Glutamatergic neuron (in vitro differentiated cells): Measurements from ENCODE around the gene PSMD5. TPM values are rescaled to one million over a fixed set of nuclear protein-coding genes. Genes with fewer than 3 reads are reported as not detected.
A peak's percentile ranks its signal among the peaks of the same experiment; 100 is the strongest.

Experiments used
- DNase-seq: peaks from one replicate; pipeline ENCODE4 v3.0.0; 2022
- H3K27ac Mint-ChIP-seq: one replicate; pipeline ENCODE4 v1.8.0; 2020; ENCODE audit warnings: mild to moderate bottlenecking, mixed read lengths, inconsistent platforms; ENCODE audit not compliant: unreplicated experiment
- H3K27me3 Mint-ChIP-seq: one replicate; pipeline ENCODE4 v1.8.0; 2020; ENCODE audit warnings: mild to moderate bottlenecking, moderate library complexity, mixed read lengths, inconsistent platforms; ENCODE audit not compliant: unreplicated experiment
- H3K36me3 Mint-ChIP-seq: one replicate; pipeline ENCODE4 v1.8.0; 2020; ENCODE audit warnings: mild to moderate bottlenecking, mixed read lengths, inconsistent platforms; ENCODE audit not compliant: unreplicated experiment
- H3K4me1 Mint-ChIP-seq: one replicate; pipeline ENCODE4 v1.8.0; 2020; ENCODE audit warnings: mild to moderate bottlenecking, low read depth, mixed read lengths, inconsistent platforms; ENCODE audit not compliant: unreplicated experiment
- H3K4me3 Mint-ChIP-seq: one replicate; pipeline ENCODE4 v1.8.0; 2020; ENCODE audit warnings: mild to moderate bottlenecking, mixed read lengths, inconsistent platforms; ENCODE audit not compliant: unreplicated experiment
- H3K9me3 Mint-ChIP-seq: one replicate; pipeline ENCODE4 v1.8.0; 2020; ENCODE audit warnings: mild to moderate bottlenecking, moderate library complexity, mixed read lengths, inconsistent platforms; ENCODE audit not compliant: unreplicated experiment
- CTCF ChIP-seq: fragments of 200-600 bp; sonication (generic); IDR thresholded peaks from one replicate; pipeline ENCODE4 v1.5.0; 2021; ENCODE audit not compliant: partially characterized antibody, unreplicated experiment
- total RNA-seq: library from RNA; stranded (reverse); fragmentation: NEBNext Ultra II Directional; extraction: Animal tissue kit (Norgen Biotek cat#: 25700); gene quantifications from one replicate; pipeline ENCODE4 v1.2.1, GENCODE V29; 2021; ENCODE audit not compliant: unreplicated experiment

PSMD5 gene
- total RNA-seq, 1 donor from 2014 or later, result 48.5 TPM

- Mint-ChIP-seq H3K36me3 (no peaks in the 10 kb centered on the region), H3K9me3 (no peaks in the 10 kb centered on the region), H3K27ac (no peak overlapping the region), H3K4me1 (peaks cover 17% of the 10 kb centered on the region), H3K27me3 (no peaks in the 10 kb centered on the region), H3K4me3 (no peak overlapping the region)
- DNase-seq, result no peak
- no peak for TF ChIP-seq CTCF
These were observed 10.5 kb upstream of the PSMD5 start for GRCh38 chr9:120853198-120853597.

GRCh38 chr9:120852240-120853010, 9.7 kb upstream of the PSMD5 start:
- Mint-ChIP-seq H3K27me3 (no peaks in the 10 kb centered on the region), H3K4me1 (peaks cover 18% of the 10 kb centered on the region), H3K4me3 (no peak overlapping the region), H3K9me3 (no peaks in the 10 kb centered on the region), H3K36me3 (no peaks in the 10 kb centered on the region), H3K27ac (no peak overlapping the region)
- no peak for DNase-seq
- TF ChIP-seq CTCF, result no peak

- no peak for TF ChIP-seq CTCF
- no peaks in the 10 kb centered on the region for H3K9me3 Mint-ChIP-seq
- H3K27me3 Mint-ChIP-seq, result no peaks in the 10 kb centered on the region
- no peak for DNase-seq
- no peak overlapping the region for H3K4me3 Mint-ChIP-seq
- H3K27ac Mint-ChIP-seq, result peak overlapping the region; percentile 35
- H3K36me3 Mint-ChIP-seq, result no peaks in the 10 kb centered on the region
- H3K4me1 Mint-ChIP-seq, result peaks cover 18% of the 10 kb centered on the region
These were observed 8.7 kb upstream of the PSMD5 start for GRCh38 chr9:120851449-120851848.

GRCh38 chr9:120850315-120850714, 7.6 kb upstream of the PSMD5 start:
- TF ChIP-seq CTCF, result no peak
- peak overlapping the region; percentile 44 for H3K27ac Mint-ChIP-seq
- no peaks in the 10 kb centered on the region for H3K9me3 Mint-ChIP-seq
- no peak for DNase-seq
- H3K4me3 Mint-ChIP-seq, result peak overlapping the region; percentile 41
- H3K4me1 Mint-ChIP-seq, result peaks cover 18% of the 10 kb centered on the region
- H3K36me3 Mint-ChIP-seq, result no peaks in the 10 kb centered on the region
- H3K27me3 Mint-ChIP-seq, result no peaks in the 10 kb centered on the region

- H3K27ac Mint-ChIP-seq, result no peak overlapping the region
- H3K4me1 Mint-ChIP-seq, result peaks cover 15% of the 10 kb centered on the region
- no peak for DNase-seq
- H3K36me3 Mint-ChIP-seq, result no peaks in the 10 kb centered on the region
- H3K9me3 Mint-ChIP-seq, result no peaks in the 10 kb centered on the region
- TF ChIP-seq CTCF, result no peak
- H3K27me3 Mint-ChIP-seq, result peaks cover 6% of the 10 kb centered on the region
- H3K4me3 Mint-ChIP-seq, result no peak overlapping the region
These were observed 4.2 kb upstream of the PSMD5 start for GRCh38 chr9:120846906-120847305.
